GM12875 (cell line): ENCODE data around the gene OXTR.
"Not testable (repeated sequence)": the region's sequence is repeated elsewhere in the genome, so short reads cannot be mapped to it uniquely, and the experiment has no call there.

Experiments used
- H3K4me3 ChIP-seq: one replicate; pipeline ENCODE4 v1.5.1; 2011; ENCODE audit warnings: low read depth, low read length, control low read depth
- TF ChIP-seq, protein P1 (sequence below): IDR thresholded peaks from 2 replicates; pipeline ENCODE4 v1.5.1; 2011; ENCODE audit warnings: low read depth, mild to moderate bottlenecking, control low read depth, inconsistent platforms, low read length, moderate library complexity, borderline replicate concordance; ENCODE audit not compliant: insufficient read depth

OXTR gene

DNA sequence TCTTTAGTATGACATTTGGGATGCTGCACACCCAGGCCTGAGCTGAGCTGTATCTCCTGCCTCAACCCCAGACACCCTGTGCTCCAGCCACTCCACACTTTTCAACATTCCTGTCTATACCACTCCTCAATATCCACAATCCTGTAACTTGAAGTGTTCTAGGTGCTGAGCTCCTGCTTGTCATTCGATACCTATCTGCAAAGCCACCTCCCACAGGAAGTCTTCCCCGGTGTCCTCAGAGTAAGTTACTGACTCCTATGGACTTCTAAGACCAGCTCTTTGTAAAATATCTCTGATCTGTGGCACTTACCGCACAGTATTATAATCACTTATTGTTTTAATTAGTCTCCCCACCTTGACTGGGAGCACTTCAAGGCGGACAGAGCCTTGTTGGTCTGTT lies 37.0 kb downstream of the OXTR start:
- TF ChIP-seq, protein P1, sequence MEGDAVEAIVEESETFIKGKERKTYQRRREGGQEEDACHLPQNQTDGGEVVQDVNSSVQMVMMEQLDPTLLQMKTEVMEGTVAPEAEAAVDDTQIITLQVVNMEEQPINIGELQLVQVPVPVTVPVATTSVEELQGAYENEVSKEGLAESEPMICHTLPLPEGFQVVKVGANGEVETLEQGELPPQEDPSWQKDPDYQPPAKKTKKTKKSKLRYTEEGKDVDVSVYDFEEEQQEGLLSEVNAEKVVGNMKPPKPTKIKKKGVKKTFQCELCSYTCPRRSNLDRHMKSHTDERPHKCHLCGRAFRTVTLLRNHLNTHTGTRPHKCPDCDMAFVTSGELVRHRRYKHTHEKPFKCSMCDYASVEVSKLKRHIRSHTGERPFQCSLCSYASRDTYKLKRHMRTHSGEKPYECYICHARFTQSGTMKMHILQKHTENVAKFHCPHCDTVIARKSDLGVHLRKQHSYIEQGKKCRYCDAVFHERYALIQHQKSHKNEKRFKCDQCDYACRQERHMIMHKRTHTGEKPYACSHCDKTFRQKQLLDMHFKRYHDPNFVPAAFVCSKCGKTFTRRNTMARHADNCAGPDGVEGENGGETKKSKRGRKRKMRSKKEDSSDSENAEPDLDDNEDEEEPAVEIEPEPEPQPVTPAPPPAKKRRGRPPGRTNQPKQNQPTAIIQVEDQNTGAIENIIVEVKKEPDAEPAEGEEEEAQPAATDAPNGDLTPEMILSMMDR: no peak
- H3K4me3 ChIP-seq: no peak overlapping the region

DNA sequence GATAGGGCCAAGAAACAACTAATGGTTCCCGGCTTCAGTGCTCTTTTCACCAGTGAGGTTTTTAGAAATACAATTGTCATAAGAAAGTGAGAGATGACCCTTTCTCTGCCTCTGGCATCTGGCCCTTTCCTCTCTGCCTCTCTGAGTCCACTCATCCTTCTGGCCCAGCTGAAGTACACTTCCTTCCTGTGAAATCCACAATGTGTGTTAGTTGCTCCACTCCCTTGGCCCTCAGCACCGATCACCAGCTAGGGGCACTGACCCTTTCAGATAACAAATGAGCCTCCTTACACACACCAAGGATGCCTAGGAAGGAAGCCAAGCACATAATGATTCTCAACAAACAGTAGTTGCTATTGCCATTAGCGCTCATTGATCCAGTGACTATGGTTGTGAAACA lies 38.8 kb downstream of the OXTR start:
- H3K4me3 ChIP-seq: no peak overlapping the region
- TF ChIP-seq, protein P1: no peak

DNA sequence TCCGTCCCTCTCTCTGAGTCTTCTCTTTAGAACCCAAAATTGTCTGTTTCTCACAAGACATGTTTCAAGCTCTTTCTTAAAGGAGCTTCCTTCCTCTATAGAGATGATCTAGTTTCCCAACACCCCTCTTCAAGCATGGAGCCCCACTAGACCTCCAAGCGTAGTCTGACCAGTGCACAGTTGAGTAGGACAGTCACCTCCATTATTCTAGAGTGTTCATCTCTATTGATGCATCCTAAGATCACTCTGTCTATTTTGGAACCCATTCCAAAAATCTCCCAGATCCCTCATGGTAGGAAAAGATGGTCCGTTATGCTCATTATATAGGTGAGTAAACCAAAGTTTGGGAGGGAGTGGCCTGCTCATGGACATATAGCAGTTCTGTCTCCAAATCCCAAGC lies 39.9 kb downstream of the OXTR start:
- H3K4me3 ChIP-seq: no peak overlapping the region
- TF ChIP-seq, protein P1: no peak

DNA sequence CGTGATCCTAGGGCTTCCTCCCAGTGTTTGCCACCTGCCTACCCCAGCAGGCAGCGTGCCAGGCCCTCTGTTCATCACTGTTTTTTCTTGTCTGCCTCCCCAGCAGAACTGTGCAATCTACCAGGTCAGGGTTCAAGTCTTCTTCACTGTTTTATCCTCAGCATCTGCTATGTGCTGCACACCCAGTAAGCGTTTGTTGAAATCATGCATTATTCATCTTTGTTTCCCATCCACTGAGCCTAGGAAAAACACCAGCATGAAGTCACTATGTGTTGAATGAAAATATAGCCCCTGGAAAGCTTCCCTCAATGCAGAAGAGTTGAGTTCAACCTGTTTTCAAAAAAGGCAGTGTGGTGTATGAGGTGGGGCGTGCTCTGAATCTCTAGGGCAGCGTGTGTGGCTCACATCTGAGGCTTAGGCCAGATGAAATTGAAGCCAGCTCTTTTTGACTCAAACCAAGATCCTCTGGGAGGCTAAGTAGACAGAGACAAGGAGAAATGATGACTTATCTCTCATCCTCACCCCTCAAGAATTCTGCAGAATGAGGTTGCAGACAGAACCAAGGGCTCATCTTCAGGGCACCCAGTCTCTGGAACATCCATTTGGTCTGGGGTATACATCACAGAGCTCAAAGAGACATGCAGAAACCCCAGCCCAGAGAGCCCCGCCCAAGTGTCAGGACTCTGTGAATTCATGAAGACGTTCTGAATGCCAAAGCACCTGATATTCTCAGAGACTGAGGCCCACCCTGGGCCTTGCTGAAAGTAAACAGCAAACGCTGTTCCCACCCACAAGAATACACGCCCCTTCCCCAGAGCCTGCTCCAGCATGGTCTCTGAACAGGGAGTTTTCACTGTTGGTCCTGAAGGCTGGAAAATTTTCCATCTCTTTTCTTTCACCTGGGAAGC lies 41.6 kb downstream of the OXTR start:
- H3K4me3 ChIP-seq: no peak overlapping the region
- TF ChIP-seq, protein P1: no peak

DNA sequence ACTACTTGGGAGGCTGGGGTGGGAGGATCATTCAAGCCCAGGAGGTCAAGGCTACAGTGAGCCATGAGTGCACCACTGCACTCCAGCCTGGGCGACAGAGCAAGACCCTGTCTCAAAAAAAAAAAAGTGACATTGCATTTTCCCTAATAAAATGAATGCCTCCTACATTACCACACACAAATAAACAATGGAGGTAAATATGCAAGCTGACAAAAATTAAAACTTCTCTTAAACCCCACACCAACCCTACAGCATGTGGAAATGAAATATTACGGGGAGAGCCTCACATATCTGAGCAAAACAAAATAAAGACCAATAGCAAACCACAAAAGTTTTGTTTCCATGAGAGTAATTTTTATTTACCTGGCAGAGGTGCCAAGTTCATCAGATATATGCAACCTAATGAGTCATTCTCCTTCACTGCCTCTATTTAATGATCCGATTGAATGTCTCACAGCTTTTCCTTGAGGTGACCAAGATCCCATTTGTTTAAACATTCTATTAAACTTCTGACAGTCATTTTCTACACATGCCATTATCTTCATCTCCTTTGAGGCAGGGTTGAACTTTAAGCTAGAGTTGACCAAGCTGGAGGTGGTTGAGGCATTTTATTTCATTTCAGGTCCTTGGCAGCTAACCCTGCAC lies 45.2 kb downstream of the OXTR start:
- H3K4me3 ChIP-seq: no peak overlapping the region
- TF ChIP-seq, protein P1: no peak

DNA sequence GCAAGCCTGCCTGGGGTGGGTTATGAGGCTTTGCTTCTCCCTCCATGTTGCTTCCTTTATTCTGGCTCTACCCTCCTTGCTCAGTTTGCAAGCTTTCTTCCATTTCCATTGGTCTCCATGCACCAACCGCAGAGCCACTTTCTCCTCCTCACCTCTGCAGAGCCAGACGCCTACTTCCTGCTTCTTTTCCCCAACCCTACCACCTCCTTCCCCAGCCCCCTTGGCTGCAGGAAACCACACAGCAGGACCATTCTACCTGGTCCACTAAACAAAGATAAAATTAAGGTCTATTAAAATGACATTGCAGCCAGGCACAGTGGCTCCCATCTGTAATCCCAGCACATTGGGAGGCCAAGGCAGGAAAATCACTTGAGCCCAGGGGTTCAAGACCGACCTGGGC lies 45.8 kb downstream of the OXTR start:
- TF ChIP-seq, protein P1: no peak
- H3K4me3 ChIP-seq: no peak overlapping the region

DNA sequence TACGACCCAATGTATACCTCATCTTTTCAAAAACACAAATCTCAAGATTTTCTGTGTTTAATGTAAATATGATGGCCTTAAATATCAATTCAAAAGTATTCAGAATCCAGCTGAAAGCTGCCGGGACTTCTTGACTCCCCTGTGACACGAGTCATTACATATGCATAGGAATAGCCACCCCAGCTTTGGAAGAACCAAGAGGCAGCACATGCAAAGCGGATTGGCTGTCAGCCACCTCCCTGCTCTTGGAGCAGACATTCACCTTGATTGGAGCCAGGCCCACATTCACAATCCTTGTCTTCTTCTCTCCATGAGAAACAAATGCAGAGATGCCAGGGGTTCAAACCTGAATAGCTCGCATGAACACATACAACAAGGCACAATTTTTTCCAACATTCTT lies 46.6 kb downstream of the OXTR start:
- TF ChIP-seq, protein P1: no peak
- no peak overlapping the region for H3K4me3 ChIP-seq

DNA sequence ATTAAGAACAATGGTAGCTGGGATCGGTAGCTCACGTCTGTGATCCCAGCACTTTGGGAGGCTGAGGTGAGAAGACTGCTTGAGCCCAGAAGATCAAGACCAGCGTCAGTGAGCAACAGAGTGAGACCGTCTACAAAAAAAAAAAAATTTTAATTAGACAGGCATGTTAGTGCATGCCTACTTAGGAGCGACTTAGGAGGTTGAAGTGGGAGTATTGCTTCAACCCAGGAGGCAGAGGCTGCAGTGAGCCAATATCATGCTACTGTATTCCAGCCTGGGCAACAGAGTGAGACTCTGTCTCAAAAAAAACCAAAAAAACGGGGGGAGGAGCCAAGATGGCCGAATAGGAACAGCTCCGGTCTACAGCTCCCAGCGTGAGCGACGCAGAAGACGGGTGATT lies 53.7 kb downstream of the OXTR start:
- not testable (repeated sequence) for H3K4me3 ChIP-seq
